Activated effector memory CD4-positive, alpha-beta T cell treated with anti-CD3 and anti-CD28 coated beads, Interleukin-2, amount 50 U/mL, for 16 hours (primary cell): ENCODE measurements around the gene DCAF7.

Experiments used
- DNase-seq: peaks from one replicate; pipeline ENCODE4 v3.0.0-alpha.2; 2020

Gene DCAF7

GRCh38 chr17:63595132-63595531 lies 44.9 kb downstream of the DCAF7 start:
- peak; percentile 12 for DNase-seq

- DNase-seq = no peak
Observed at GRCh38 chr17:63596856-63597586, 46.7 kb downstream of the DCAF7 start.

GRCh38 chr17:63598281-63598680 lies 48.0 kb downstream of the DCAF7 start:
- no peak for DNase-seq

GRCh38 chr17:63600569-63601438 lies 50.5 kb downstream of the DCAF7 start, which contains the start of gene TACO1:
Gene TACO1 (plus strand): TSS chr17:63600895. CDS start chr17:63601084, 189 bp downstream.
- DNase-seq = peak; percentile 91

GRCh38 chr17:63601439-63602371 lies 51.4 kb downstream of the DCAF7 start:
- peak; percentile 25 for DNase-seq

GRCh38 chr17:63609816-63610573 lies 59.7 kb downstream of the DCAF7 start:
- DNase-seq = no peak

- no peak for DNase-seq
Observed at GRCh38 chr17:63610854-63611253, 60.6 kb downstream of the DCAF7 start.

- DNase-seq = no peak
Observed at GRCh38 chr17:63611354-63611753, 61.1 kb downstream of the DCAF7 start.

GRCh38 chr17:63613663-63614062 lies 63.4 kb downstream of the DCAF7 start:
- no peak for DNase-seq

- DNase-seq = no peak
Observed at GRCh38 chr17:63621229-63621683, 71.0 kb downstream of the DCAF7 start.

- DNase-seq = peak; percentile 99
Observed at GRCh38 chr17:63621684-63622573, 71.7 kb downstream of the DCAF7 start, which contains the start of gene MAP3K3. Gene MAP3K3 (plus strand): TSS chr17:63622417. CDS start chr17:63622760, 343 bp downstream.

GRCh38 chr17:63622574-63623390 lies 72.5 kb downstream of the DCAF7 start:
- peak; percentile 90 for DNase-seq

GRCh38 chr17:63623786-63624530 lies 73.7 kb downstream of the DCAF7 start:
- no peak for DNase-seq

GRCh38 chr17:63624531-63624880 lies 74.2 kb downstream of the DCAF7 start:
- DNase-seq = no peak

- DNase-seq = no peak
Observed at GRCh38 chr17:63626551-63627180, 76.4 kb downstream of the DCAF7 start.

GRCh38 chr17:63629627-63630026 lies 79.3 kb downstream of the DCAF7 start:
- no peak for DNase-seq

- no peak for DNase-seq
Observed at GRCh38 chr17:63631062-63631461, 80.8 kb downstream of the DCAF7 start.

- DNase-seq = no peak
Observed at GRCh38 chr17:63631626-63632025, 81.3 kb downstream of the DCAF7 start.

GRCh38 chr17:63633742-63634141 lies 83.5 kb downstream of the DCAF7 start:
- DNase-seq = no peak
